HG03457 (cell line): ENCODE data around the gene SH3GL2.

Source experiments
- ATAC-seq: cut with Tn5 transposase; IDR thresholded peaks from one replicate; pipeline ENCODE4 v1.9.1; 2021; ENCODE audit warnings: moderate number of reproducible peaks; ENCODE audit not compliant: unreplicated experiment

Gene SH3GL2

DNA sequence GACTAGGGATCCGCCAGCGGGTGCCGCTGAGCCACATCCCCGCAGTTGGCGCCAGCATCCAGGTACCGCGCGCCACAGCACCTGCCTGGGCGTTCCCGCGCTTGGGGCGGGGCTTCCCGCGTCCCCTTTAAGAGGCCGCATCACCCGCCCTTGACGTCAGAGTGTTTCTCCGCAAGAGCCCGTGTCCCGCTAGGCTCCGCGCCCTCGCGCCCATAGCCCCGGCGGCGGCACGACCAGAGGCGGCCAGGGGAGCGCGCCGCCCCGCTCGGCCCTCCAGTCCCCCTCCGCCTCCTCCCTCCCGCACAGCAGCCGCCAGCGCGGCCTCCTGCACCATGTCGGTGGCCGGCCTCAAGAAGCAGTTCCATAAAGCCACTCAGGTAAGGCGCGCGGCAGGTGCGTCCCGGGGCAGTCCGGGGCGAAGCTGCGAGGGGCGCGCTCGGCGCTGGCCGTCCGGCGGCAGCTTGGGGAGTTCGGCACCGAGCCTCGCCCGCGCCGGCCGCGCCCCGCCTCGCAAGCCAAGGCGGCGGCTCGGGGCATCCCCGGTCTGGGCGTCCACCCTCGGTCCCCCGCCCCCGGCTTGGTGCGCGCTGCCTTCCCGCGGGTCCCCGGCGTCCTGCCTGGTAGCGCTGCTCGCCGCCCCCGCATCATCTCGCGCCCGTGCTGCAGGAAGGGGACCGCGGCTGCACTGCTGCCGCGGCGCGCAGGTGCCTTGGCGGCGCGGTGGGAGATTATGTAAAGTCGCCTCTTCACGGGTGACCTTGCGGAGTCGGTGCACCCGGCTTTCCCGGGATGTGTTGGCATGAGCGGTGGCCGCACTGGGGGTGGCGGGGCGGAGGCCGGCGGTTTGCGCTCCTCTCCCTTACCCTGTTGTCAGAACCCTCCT, at the start of gene SH3GL2:
SH3GL2 (plus strand) TSS at position 156 of the 883 bp plus-strand sequence.
- ATAC-seq, result no peak

GRCh38 chr9:17531642-17532254, 47.1 kb upstream of the SH3GL2 start:
- ATAC-seq, result no peak

DNA sequence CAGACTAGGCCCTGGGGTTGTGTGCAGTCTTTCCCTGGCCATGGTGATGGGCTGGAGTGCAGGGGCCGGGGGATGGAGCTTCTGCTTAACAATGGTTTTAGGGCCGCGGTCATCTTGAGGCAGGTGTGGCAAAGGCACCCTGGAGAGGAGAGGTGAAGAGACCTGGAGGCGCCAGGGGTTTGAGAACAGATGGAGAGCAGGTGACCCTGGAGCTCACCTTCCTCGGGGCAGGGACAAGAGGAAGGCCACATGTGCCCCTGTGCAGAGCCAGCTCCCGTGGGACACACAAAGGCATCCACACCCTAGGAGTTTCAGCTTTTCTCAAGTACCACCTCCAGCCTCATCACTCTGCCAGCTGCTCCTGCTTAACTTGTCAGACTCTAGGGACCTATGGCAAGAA, 46.4 kb upstream of the SH3GL2 start:
- ATAC-seq, result no peak

DNA sequence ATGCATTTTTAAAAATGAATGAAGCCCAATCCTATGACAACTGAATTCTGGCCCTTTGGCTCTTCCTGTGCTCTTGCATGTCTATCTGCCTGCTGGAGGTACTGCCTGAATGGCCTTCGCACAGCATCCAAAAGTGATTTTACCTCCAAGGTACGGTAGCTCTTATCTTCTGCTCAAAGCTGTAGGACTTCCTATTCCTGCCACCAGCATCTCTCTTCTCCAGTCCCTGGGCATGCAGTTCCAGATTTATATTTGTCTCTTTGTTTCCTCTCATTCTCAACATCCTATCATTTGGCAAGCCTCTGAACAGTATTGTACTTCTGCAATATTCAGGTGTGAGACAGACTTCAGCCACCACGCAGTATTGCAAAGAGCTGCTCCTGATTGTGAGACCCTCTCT, 43.7 kb upstream of the SH3GL2 start:
- no peak for ATAC-seq

- ATAC-seq, result no peak
Observed at GRCh38 chr9:17536027-17536426, 42.8 kb upstream of the SH3GL2 start.

DNA sequence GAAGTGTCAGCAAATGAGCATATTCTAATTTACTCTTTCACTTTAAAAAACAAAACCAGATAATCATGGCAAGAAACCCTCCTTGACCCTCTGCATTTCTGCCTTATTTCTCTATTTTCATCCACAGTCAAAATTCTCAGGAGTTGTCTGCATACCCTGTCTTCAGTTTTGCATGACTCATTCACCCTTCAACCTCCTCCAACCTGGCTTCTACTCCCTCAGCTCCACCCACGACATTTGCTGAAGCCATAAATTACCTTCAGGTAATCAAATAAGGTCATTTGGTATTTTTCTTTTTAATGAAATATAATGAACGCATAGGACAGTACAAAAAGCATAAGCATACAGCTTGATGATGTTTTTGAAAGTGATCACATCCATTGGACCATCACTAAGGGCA, 27.8 kb upstream of the SH3GL2 start:
- no peak for ATAC-seq

DNA sequence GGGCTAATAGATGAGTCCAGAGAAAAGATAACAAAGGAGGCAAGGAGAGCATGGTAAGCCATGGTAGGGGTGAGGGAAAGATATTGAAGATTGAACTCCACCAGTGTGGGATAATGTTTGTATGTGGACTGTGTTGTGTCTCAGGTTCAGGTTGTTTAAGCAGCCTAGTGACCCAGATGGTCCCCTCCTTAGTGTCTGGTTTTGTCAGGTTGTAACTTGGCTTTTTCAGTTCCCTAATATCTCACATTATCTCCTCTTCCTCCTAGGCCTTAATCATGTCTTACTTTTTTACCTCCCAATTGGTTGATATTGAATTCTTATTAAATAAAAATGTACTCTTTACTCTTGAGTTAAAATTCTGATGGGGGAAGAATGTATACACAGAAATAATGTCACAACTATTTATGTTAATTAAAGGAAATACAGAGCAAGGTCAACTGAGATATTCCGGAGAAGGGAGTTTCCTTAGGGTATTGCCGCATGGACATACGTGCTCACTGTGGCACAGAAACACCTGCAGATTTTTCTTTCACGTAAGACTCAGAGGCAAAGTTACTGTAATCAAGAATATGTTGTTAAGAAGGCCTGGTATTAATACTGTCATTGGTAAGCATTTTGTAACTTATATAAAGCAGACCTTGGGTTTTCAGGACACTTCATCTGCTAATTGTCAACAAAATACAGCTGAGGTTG, 23.4 kb upstream of the SH3GL2 start:
- ATAC-seq, result no peak

DNA sequence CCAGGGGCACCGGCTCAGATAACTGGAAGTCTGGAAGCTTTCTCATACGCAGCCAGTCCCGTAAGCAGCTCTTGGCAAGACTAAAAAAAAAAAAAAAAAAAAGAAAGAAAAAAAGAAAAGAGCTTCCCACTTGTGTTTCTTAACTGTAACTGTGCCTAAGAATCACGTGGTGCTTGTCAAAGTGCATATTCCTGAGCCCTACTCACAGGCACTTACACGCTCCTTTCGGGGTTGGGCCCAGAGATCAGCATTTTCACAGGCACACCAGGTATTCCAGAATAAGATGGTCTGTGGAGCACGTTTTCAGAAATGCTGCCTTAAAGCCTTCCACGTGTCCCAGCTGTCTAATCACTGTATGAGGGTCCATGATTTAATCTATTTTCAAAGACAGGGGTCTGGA, 22.6 kb upstream of the SH3GL2 start:
- no peak for ATAC-seq

DNA sequence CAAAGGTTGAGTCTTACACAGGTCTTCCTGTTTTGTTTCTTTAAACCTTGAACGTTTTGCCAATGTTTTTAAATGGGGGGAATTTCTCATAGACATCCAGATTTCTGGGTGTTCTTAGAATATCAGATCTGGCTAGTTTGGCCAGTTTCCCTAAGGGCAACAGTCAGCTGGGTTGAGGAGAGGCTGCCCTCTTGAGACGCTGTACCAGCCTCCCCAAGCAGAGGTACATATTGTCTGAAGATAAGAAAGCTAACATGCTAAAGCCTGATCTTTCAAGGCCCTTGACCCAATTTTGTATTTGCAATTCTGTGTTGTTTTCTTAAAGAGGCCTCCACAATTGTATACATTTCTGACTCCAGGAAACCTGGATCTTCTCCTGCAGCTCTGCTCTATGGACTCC, 21.9 kb upstream of the SH3GL2 start:
- ATAC-seq, result no peak

GRCh38 chr9:17571825-17572224, 7.0 kb upstream of the SH3GL2 start:
- no peak for ATAC-seq

DNA sequence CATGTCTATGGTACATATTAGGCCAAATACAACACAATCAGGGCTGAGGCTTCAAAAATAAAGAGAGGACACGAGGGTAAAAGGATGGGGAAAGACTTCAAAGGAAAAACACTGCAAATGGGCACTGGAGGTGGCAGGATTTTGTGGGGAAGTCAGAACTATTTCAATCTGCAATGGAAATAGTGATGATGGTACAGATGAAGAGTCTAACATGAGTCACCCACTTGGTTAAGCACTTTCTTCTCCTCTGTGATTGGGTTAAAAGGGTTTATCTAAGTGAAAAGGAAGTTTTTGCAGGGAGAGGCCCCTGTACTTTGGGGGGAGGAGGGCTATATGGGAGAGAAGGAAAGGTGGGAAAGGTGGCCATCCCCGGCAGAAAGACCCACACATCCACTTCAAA, 4.5 kb upstream of the SH3GL2 start:
- no peak for ATAC-seq

GRCh38 chr9:17578577-17578910, 322 bp upstream of the SH3GL2 start:
- ATAC-seq, result no peak

- no peak for ATAC-seq
Observed at GRCh38 chr9:17580119-17580518, 1.3 kb downstream of the SH3GL2 start.

- no peak for ATAC-seq
Observed at GRCh38 chr9:17587113-17587512, 8.2 kb downstream of the SH3GL2 start.

DNA sequence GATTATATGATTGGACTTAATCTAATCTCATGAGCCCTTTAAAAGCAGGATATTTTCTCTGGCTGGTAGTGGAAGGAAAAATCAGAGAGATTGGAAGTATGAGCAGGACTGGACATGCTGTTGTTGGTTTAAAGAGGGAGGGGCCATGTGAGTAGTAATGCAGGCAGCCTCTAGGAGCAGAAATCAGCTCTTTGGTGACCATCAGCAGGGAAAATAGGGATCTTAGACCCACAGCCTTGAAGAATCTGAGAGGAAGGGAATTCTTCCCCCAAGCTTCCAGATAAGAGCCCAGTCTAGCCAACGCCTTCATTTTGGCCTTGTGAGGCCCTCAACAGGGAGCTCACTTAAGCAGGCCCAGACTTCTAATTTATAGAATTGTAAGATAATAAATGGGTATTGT, 9.5 kb downstream of the SH3GL2 start:
- no peak for ATAC-seq

DNA sequence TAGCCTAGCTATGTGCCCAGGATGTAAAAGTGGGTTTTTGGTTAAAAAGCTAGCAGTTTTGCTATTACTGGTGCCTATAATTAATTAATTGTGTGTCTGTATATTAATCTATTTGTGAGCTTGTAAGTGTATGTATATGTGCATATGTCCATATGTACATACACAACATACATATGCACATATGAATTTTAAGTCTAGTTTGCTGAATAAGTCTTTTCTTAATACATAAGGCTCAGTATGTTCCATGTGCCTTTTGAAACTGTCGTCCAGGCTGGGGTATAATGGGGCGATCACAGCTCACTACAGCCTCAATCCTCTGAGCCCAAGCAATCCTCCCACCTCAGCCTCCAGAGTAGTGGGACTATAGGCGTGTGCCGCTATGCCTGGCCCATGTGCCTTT, 10.1 kb downstream of the SH3GL2 start:
- ATAC-seq, result no peak

GRCh38 chr9:17589771-17590170, 10.9 kb downstream of the SH3GL2 start:
- no peak for ATAC-seq

DNA sequence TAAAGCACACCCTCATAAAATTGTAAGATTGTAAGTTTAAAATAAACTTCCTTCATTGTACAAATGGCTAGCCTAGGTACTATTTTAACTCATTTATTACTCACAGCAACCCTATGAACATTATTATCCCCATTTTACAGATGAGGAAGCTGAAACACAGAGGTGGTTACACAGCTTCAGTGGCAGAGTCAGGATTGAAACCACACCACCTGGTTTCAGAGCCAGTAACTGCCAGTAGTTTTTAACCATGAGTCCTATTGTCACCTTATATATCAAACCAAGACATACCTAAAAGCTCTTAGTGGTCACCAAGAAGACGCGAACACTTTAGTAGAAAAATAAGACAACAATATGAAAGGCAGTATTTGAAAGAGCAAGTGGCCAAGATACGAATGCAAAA, 16.1 kb downstream of the SH3GL2 start:
- ATAC-seq, result no peak

DNA sequence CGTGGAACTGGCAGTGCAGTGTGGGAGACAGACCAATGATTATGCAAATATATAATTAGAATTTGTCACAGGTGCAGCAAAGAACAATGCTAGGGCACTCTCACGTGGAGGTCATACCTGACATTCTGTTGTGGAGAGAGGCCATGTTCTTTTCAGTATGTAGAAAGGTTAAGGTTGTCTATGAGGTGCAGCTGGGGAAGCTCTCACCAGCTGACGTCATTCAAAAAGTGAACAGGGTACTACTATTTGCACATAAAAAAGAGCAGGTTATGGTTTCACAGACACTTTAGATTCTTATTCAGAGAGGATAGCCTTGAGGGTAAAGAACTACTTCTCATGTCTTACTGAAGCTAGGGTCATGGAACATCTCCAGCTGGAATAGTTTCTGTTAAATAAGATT, 19.1 kb downstream of the SH3GL2 start:
- ATAC-seq, result no peak

DNA sequence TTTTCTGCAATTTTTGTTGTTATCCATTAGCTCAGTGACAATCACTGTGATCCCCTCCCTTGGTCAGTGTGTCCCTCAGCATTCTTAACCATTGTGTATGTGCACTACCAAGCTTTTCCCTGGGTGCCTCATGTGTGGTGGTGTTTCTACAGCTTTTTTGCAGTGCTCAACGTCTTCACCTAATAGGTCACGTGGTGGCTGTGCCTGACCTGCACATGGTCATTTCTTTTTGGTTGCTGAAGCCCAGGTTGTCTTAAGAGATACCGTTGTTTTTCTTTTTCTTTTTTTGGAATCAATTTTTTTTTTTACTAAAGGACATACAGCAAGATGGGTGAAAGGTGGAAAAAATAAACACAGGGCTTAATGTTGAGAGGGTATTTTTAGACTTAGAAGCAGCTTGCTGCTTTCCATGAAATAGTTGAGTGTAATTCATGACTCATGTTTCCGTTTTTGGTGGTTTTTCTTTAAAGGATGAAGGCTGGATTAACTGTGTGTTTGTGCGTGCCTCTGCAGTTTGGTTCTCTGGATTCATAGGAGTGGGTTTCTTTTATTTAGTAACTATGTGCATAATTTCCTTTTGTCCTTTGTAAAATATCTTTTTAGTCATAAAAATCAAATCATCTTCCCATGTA, 22.2 kb downstream of the SH3GL2 start:
- ATAC-seq, result no peak

DNA sequence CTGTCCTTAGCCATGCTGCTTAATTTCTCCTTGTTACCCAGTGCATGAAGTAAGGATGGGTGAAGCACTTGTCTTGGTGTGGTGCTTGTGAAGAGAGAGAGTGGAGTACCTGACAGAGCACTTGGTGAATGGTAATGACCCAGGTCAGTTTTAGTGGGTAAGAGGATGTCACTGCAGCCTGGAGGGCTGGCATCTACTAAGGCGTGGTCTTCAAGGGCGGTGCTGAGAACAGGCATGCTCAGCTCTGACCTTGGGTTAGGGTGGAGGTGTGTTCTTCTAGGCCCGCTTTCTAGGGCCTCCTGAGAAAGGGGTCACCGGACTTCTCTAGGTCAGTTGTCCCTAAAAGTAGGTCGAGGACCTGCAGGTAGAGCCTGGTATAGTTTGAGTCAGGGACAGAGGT, 25.7 kb downstream of the SH3GL2 start:
- no peak for ATAC-seq
